ENCODE data around the gene ELAPOR1.

The ELAPOR1 gene, protein sequence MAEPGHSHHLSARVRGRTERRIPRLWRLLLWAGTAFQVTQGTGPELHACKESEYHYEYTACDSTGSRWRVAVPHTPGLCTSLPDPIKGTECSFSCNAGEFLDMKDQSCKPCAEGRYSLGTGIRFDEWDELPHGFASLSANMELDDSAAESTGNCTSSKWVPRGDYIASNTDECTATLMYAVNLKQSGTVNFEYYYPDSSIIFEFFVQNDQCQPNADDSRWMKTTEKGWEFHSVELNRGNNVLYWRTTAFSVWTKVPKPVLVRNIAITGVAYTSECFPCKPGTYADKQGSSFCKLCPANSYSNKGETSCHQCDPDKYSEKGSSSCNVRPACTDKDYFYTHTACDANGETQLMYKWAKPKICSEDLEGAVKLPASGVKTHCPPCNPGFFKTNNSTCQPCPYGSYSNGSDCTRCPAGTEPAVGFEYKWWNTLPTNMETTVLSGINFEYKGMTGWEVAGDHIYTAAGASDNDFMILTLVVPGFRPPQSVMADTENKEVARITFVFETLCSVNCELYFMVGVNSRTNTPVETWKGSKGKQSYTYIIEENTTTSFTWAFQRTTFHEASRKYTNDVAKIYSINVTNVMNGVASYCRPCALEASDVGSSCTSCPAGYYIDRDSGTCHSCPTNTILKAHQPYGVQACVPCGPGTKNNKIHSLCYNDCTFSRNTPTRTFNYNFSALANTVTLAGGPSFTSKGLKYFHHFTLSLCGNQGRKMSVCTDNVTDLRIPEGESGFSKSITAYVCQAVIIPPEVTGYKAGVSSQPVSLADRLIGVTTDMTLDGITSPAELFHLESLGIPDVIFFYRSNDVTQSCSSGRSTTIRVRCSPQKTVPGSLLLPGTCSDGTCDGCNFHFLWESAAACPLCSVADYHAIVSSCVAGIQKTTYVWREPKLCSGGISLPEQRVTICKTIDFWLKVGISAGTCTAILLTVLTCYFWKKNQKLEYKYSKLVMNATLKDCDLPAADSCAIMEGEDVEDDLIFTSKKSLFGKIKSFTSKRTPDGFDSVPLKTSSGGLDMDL

DNA sequence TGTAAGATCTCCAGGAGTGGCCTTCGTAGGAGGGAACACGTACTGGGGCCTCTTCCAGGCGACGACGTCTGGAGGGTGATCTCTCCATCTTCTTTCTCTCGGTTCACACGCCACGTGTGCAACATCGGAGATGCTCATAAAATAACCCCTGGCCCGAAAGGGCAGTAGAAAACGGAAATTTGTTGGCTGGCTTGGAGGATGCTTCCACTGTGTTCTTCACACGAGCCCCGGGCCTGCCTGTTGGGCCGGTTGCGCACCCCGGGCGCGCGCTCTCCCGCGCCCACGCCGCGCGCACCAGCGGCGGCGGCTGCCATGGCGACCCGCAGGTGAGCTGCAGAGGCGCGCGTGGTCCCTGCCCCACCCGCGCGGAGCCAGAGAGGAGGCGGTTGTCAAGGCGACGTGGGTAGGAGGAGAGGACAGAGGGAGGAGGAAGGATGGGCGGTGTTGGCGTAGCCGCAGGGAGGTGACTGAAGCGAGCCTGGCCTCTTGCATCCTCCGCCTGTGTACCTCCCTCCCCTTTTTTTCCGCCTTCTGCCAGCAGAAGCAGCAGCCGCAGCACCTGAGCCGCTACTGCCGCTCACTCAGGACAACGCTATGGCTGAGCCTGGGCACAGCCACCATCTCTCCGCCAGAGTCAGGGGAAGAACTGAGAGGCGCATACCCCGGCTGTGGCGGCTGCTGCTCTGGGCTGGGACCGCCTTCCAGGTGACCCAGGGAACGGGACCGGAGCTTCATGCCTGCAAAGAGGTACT, at the start of gene ELAPOR1:
ELAPOR1 (plus strand) TSS at position 526 of the 752 bp plus-strand sequence; CDS start at position 595, 69 bp downstream.
- FAIRE-seq: no peak

GRCh38 chr1:109065137-109065536, 48.8 kb upstream of the ELAPOR1 start:
- FAIRE-seq: no peak

DNA sequence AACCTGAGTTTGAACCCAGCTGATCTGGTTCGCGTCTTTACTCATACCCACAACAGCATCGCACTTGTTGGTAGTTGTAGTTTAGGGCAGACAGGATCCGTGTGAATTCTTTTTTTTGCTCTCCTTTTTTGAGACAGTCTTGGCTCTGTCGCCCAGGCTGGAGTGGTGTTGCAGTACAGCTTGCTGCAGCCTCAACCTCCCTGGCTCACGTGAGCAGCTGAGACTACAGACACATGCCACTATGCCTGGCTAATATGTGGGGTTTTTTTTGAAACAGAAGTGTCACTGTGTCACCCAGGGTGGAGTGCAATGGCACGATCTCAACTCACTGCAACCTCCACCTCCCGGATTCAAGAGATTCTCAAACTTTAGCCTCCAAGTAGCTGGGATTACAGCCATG, 46.0 kb upstream of the ELAPOR1 start:
- FAIRE-seq: no peak

DNA sequence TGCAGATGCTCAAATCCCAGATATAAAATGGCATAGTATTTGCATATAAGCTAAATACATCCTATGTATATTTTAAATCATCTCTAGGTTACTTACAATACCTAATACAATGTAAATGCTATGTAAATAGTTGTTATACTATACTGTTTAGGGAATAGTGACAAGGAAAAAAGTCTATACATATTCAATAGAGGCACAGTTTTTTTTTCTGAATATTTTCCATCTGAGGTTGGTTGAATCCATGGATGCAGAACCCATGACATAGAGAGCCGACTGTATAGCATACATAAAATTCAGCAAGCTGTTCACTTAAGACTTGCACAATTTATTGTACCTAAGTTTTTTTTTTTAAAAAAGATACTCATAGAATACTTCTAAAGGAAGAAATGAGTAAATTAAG, 44.6 kb upstream of the ELAPOR1 start:
- FAIRE-seq: no peak

DNA sequence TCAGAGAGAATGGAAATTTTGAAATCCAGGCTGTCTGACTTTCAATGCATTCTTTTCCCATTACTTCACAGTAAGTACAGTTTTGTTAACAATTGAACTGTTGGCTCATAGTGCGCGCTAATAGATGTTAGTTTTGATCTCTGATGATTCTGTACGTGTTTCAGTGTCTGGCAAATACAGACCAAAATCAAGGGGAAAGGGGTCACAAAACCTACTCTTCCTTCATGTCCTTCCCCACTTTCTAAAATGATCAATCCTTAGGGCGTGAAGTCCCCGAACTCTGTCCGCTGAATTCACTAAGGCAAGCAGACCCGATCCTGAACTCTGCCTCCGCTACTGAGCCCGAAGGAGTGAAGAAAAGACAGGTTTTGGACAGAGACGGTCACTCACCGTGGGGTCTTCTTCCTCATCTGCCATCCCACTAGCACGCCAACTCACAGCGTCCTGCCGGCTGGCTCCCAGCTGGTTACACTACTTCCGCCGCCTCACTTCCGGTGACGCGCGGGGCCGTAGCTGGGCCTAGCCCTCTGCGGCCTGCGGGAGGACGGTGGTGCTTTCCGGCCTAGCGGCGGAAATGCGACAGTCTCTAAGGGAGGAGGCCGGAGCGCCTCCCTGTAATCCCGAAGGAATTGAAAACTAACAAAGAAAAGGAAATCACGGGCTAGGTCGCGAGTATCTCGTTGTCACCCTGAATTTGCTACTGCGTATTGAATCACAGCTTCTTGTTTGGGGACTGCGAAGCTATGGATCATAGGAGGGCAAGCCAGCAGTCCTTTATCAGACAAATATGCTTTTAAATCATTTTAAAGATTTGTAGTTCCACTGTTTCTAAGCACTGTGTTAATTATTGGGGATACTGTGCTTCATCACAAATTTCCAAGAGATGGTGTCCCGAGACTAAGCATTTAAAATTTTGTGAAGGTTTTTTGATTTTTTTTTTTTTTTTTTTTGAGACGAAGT, 38.1 kb upstream of the ELAPOR1 start, which contains the start of gene TAF13:
TAF13 (minus strand) TSS at position 473 of the 960 bp plus-strand sequence; CDS start at position 417, 56 bp downstream.
- FAIRE-seq: peak; percentile 75

DNA sequence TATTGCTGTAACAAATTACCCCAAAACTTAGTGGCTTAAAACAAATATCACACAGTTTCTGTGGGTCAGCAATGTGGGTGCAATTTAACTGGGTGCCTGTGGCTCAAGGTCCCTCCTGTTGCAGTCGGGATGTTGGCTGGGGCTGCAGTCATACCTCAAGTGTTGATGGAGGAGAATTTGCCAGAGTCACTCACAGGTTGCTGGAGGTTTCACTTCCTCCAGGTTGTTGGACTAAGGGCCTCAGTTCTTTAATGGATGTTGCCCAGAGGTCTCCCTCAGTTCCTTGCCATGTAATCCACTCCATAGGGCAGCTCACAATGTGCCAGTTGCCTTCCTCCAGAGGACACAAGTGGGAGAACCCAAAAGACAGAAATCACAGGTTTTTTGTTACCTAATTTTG, 35.6 kb upstream of the ELAPOR1 start:
- no peak for FAIRE-seq

GRCh38 chr1:109079240-109079622, 34.7 kb upstream of the ELAPOR1 start:
- no peak for FAIRE-seq

- FAIRE-seq: no peak
Measured at GRCh38 chr1:109080441-109081082, 33.4 kb upstream of the ELAPOR1 start.

- FAIRE-seq: no peak
Measured at GRCh38 chr1:109083501-109083900, 30.4 kb upstream of the ELAPOR1 start.

- FAIRE-seq: no peak
Measured at GRCh38 chr1:109083923-109084322, 30.0 kb upstream of the ELAPOR1 start.

- FAIRE-seq: no peak
Measured at GRCh38 chr1:109084563-109085517, 29.1 kb upstream of the ELAPOR1 start.

- FAIRE-seq: no peak
Measured at GRCh38 chr1:109089242-109090015, 24.5 kb upstream of the ELAPOR1 start.

- no peak for FAIRE-seq
Measured at GRCh38 chr1:109090196-109091077, 23.5 kb upstream of the ELAPOR1 start, which contains the start of gene TMEM167B. TSS of gene TMEM167B (plus strand) at chr1:109090764. CDS start at chr1:109090873, 109 bp downstream.

DNA sequence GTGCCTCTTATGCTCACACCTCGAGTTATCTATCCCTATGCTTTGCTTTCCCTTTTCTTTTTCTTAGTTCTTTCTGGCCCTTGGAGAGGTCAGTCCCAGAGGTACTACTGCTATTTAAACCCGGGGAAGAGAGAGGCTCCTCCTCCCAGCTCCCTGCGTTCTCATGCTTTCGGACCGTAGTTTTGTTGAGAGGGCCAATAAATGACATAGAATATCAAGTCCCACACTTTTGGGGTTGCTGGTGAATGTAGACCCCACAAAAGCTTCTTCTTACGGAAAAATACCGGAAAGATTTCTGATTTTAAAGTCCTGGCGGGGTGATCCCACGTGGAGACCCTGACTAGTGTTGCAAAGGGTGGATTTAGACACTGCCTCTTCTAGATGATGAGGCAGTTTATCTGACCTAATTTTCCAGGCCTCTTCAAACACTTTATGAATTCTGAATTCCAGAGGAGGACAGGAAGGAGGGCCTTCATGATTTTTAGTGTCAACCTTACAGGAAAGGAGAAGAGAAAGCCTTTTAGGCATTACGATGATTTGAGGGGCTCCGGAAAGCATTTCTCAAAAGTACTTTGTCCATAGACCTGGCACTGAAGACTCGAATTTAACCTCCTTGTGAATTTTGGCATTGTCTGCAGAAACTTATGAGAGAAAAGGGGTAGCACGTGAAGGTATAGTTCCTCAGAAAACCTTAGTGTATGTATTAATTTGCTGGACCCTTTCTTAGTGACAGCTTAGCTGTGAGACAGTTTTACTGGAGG, 22.7 kb upstream of the ELAPOR1 start:
- FAIRE-seq: no peak

- FAIRE-seq: no peak
Measured at GRCh38 chr1:109091839-109092193, 22.1 kb upstream of the ELAPOR1 start.

- FAIRE-seq: no peak
Measured at GRCh38 chr1:109094377-109094803, 19.5 kb upstream of the ELAPOR1 start.

- FAIRE-seq: no peak
Measured at GRCh38 chr1:109094871-109095270, 19.0 kb upstream of the ELAPOR1 start.
